WI38 (cell line): ENCODE data around the gene ZNF800.

Experiments
- H3K4me3 ChIP-seq: 2 replicates; pipeline ENCODE4 v1.5.1; 2011; ENCODE audit warnings: low read depth, mild to moderate bottlenecking, control low read depth, low read length
- TF ChIP-seq, protein P1 (sequence below): IDR thresholded peaks from 2 replicates; pipeline ENCODE4 v1.5.1; 2012; ENCODE audit warnings: low read depth, mild to moderate bottlenecking, control low read depth, low read length

Gene ZNF800

GRCh38 chr7:127377425-127377824 is 15.1 kb downstream of the ZNF800 start:
- TF ChIP-seq, protein P1, sequence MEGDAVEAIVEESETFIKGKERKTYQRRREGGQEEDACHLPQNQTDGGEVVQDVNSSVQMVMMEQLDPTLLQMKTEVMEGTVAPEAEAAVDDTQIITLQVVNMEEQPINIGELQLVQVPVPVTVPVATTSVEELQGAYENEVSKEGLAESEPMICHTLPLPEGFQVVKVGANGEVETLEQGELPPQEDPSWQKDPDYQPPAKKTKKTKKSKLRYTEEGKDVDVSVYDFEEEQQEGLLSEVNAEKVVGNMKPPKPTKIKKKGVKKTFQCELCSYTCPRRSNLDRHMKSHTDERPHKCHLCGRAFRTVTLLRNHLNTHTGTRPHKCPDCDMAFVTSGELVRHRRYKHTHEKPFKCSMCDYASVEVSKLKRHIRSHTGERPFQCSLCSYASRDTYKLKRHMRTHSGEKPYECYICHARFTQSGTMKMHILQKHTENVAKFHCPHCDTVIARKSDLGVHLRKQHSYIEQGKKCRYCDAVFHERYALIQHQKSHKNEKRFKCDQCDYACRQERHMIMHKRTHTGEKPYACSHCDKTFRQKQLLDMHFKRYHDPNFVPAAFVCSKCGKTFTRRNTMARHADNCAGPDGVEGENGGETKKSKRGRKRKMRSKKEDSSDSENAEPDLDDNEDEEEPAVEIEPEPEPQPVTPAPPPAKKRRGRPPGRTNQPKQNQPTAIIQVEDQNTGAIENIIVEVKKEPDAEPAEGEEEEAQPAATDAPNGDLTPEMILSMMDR, result no peak
- H3K4me3 ChIP-seq, result no peak overlapping the region

GRCh38 chr7:127375631-127376030 is 16.9 kb downstream of the ZNF800 start:
- TF ChIP-seq, protein P1, result no peak

GRCh38 chr7:127367679-127368078 is 24.8 kb downstream of the ZNF800 start:
- TF ChIP-seq, protein P1, result no peak
- no peak overlapping the region for H3K4me3 ChIP-seq

More at GRCh38 chr7:127375631-127376030, 16.9 kb downstream of the ZNF800 start:
- no peak overlapping the region for H3K4me3 ChIP-seq

GRCh38 chr7:127366680-127367079 is 25.8 kb downstream of the ZNF800 start:
- TF ChIP-seq, protein P1, result no peak
- no peak overlapping the region for H3K4me3 ChIP-seq

GRCh38 chr7:127365957-127366315 is 26.6 kb downstream of the ZNF800 start:
- TF ChIP-seq, protein P1, result no peak

GRCh38 chr7:127365164-127365956 is 27.1 kb downstream of the ZNF800 start:
- H3K4me3 ChIP-seq, result no peak overlapping the region
- TF ChIP-seq, protein P1, result no peak

More at GRCh38 chr7:127365957-127366315, 26.6 kb downstream of the ZNF800 start:
- no peak overlapping the region for H3K4me3 ChIP-seq

GRCh38 chr7:127362364-127363027 is 30.0 kb downstream of the ZNF800 start:
- H3K4me3 ChIP-seq, result no peak overlapping the region
- TF ChIP-seq, protein P1, result no peak
